BLaER1 (cell line): ENCODE results near the gene PXT1.

ENCODE experiments used
- H3K27ac ChIP-seq: shearing (Covaris generic); formaldehyde crosslinking; 2 replicates; pipeline ENCODE4 v1.8.1; 2022
- H3K27me3 ChIP-seq: shearing (Covaris generic); formaldehyde crosslinking; 2 replicates; pipeline ENCODE4 v1.8.1; 2022
- H3K36me3 ChIP-seq: shearing (Covaris generic); formaldehyde crosslinking; 2 replicates; pipeline ENCODE4 v1.8.1; 2022
- H3K4me1 ChIP-seq: shearing (Covaris generic); formaldehyde crosslinking; 2 replicates; pipeline ENCODE4 v1.8.1; 2022
- H3K4me2 ChIP-seq: shearing (Covaris generic); formaldehyde crosslinking; 2 replicates; pipeline ENCODE4 v1.8.1; 2022
- H3K4me3 ChIP-seq: shearing (Covaris generic); formaldehyde crosslinking; 2 replicates; pipeline ENCODE4 v1.8.1; 2022
- H3K9ac ChIP-seq: shearing (Covaris generic); formaldehyde crosslinking; 2 replicates; pipeline ENCODE4 v1.8.1; 2022
- H3K9me3 ChIP-seq: shearing (Covaris generic); formaldehyde crosslinking; 2 replicates; pipeline ENCODE4 v1.8.1; 2022
- H4K20me1 ChIP-seq: shearing (Covaris generic); formaldehyde crosslinking; 2 replicates; pipeline ENCODE4 v1.8.1; 2022
- Cebpa-rat ChIP-seq: shearing (Covaris generic); IDR thresholded peaks from 2 replicates; pipeline ENCODE4 v1.8.1; 2022

The PXT1 gene

DNA sequence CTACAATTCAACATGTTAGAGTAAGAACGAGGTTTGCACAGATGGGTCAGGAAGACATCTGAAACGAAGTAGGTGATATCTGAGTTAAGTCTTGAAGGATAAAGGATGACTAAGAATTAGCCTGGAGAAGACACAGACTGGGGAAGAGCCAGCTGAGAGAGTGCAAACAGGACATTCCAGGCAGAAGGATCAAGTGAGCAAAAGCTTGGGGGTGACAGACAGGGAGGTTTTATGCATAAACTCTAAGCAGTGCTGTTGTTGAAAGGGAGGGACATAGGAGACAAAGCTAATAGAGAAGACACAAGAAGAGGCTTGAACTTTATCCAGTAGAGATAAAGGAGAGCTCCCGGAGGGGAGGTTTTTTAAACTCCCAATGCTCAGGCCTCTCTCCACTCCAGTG is 40.2 kb downstream of the PXT1 start:
- no peak for TF ChIP-seq Cebpa-rat
- no peaks in the 10 kb centered on the region for H3K4me1 ChIP-seq

DNA sequence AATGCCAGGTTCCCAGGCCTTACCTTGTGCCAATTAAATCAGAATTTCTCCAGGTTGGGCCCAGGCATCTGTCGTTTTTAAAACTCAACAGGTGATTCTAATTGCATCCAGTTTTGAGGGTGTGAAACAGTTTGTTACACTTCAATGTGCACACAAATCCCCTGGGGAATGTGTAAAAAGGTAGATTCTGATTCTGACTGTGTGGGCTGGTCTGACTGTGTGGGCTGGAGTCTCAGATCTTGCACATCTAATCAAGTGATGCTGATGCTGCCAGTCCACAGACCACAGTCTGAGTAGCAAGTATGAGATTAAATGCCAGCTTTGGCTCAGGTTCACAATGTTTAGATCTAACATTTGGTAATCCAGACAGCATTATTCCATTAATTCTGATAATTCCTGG is 42.7 kb downstream of the PXT1 start:
- Histone ChIP-seq H3K4me3 (no peak overlapping the region), H3K27ac (no peak overlapping the region), H3K4me2 (no peak overlapping the region), H3K27me3 (no peaks in the 10 kb centered on the region), H4K20me1 (no peaks in the 10 kb centered on the region), H3K36me3 (no peaks in the 10 kb centered on the region), H3K4me1 (no peaks in the 10 kb centered on the region), H3K9ac (no peak overlapping the region), H3K9me3 (no peaks in the 10 kb centered on the region)
- no peak for TF ChIP-seq Cebpa-rat

More for the DNA sequence above, 40.2 kb downstream of the PXT1 start:
- no peak overlapping the region for H3K4me3 ChIP-seq
- H3K36me3 ChIP-seq, result no peaks in the 10 kb centered on the region
- H4K20me1 ChIP-seq, result no peaks in the 10 kb centered on the region
- H3K27ac ChIP-seq, result no peak overlapping the region
- H3K9ac ChIP-seq, result no peak overlapping the region
- H3K4me2 ChIP-seq, result no peak overlapping the region
- H3K9me3 ChIP-seq, result no peaks in the 10 kb centered on the region
- H3K27me3 ChIP-seq, result no peaks in the 10 kb centered on the region

DNA sequence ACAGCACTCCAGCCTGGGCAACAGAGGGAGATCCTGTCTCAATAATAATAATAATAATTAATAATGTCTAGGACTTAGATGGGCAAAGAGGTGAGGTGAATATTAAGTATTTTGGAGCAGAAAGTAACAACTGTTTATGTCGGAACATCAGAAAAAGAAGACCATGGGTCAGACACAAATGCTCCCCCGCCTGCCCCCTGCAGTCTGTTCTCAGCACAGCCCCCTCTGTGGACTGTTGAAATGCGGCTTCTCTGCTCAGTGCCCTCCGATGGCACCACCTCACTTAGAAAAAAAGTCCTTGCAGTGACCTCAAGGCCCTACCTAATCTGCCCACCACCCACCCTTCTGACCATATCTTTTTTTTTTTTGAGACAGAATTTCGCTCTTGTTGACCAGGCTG is 50.0 kb downstream of the PXT1 start:
- Histone ChIP-seq H3K27me3 (peaks cover 26% of the 10 kb centered on the region), H3K27ac (no peak overlapping the region)

DNA sequence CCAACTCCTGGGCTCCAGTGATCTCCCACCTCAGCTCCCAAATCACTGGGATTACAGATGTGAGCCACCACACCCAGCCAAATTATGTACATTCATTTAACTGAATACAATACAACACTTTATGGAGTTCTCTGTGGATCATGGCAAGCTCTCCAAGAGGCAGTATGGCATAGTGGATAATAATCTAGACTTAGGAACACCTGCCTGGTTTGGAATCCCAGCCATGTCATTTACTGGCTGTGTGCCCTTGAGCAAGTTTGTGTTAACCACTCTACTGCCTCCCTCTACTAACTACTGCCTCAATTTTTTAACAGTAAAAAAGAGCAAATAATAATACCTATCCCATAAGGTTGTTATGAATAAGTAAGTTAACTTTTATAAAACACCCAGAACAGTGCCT is 53.3 kb downstream of the PXT1 start:
- H3K4me3 ChIP-seq, result no peak overlapping the region
- peaks cover 21% of the 10 kb centered on the region for H4K20me1 ChIP-seq
- H3K27ac ChIP-seq, result no peak overlapping the region
- H3K27me3 ChIP-seq, result peaks cover 53% of the 10 kb centered on the region
- no peaks in the 10 kb centered on the region for H3K9me3 ChIP-seq
- no peaks in the 10 kb centered on the region for H3K36me3 ChIP-seq
- peaks cover 23% of the 10 kb centered on the region for H3K4me1 ChIP-seq
- H3K4me2 ChIP-seq, result no peak overlapping the region
- H3K9ac ChIP-seq, result no peak overlapping the region
- TF ChIP-seq Cebpa-rat, result no peak

More for the DNA sequence above, 50.0 kb downstream of the PXT1 start:
- Histone ChIP-seq H4K20me1 (peaks cover 11% of the 10 kb centered on the region), H3K4me3 (no peak overlapping the region), H3K4me2 (no peak overlapping the region), H3K36me3 (no peaks in the 10 kb centered on the region), H3K9ac (no peak overlapping the region), H3K9me3 (no peaks in the 10 kb centered on the region), H3K4me1 (peaks cover 6% of the 10 kb centered on the region)
- no peak for TF ChIP-seq Cebpa-rat

DNA sequence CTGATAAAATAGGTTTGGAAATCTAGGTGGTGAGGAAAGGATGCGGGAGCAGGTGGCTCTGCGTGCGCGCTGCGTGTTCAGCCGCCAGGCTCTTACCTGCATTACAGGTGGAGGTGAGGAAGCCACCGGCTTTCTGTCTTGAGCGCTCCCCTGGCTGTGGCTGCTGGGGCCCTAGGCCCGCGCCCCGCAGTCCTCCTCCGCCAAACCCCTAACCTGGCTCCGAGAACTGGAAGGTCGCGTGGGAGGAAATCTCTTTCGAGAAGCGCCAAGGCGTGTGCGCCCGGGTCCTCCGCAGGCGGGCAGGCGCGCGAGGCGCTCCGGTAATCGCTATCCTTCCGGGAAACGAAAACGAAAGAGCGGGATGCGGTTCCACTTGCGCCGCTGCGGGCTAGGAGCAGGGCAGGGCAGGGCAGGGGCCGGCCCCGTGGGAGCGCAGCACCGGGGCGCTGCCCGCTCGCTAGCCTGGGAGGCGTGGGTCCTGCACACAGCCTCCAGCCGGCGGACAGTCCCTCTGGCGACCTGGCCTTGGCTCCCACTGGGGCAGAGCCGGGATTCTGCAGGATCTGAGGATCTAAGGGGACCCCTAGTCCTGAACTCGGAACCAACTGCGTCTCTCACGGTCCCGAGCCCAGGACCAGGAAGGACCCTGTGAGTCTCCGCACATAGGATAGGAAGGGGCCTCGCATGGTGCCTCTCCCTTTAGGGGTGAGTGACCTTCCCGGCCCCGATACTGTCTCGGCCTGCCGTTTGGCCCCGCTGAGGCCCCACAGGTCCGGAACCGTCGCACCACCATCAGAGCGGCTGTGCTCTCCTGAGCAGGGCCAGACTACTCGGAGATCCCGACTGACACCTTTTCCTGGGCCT is 55.0 kb downstream of the PXT1 start, which contains the start of gene ETV7:
TSS of gene ETV7 (minus strand) at position 230 of the 864 bp plus-strand sequence. CDS start at position 102, 128 bp downstream.
- Histone ChIP-seq H3K36me3 (no peaks in the 10 kb centered on the region), H3K9me3 (no peaks in the 10 kb centered on the region), H3K27ac (no peak within 1 kb of the TSS), H3K27me3 (peaks cover 53% of the 10 kb centered on the region), H4K20me1 (peaks cover 21% of the 10 kb centered on the region), H3K9ac (peak within 1 kb of the TSS; percentile 22; the same call in 1 of the 2 replicates), H3K4me2 (peak within 1 kb of the TSS; percentile 90), H3K4me1 (peaks cover 23% of the 10 kb centered on the region), H3K4me3 (peak within 1 kb of the TSS; percentile 62)
- no peak for TF ChIP-seq Cebpa-rat

DNA sequence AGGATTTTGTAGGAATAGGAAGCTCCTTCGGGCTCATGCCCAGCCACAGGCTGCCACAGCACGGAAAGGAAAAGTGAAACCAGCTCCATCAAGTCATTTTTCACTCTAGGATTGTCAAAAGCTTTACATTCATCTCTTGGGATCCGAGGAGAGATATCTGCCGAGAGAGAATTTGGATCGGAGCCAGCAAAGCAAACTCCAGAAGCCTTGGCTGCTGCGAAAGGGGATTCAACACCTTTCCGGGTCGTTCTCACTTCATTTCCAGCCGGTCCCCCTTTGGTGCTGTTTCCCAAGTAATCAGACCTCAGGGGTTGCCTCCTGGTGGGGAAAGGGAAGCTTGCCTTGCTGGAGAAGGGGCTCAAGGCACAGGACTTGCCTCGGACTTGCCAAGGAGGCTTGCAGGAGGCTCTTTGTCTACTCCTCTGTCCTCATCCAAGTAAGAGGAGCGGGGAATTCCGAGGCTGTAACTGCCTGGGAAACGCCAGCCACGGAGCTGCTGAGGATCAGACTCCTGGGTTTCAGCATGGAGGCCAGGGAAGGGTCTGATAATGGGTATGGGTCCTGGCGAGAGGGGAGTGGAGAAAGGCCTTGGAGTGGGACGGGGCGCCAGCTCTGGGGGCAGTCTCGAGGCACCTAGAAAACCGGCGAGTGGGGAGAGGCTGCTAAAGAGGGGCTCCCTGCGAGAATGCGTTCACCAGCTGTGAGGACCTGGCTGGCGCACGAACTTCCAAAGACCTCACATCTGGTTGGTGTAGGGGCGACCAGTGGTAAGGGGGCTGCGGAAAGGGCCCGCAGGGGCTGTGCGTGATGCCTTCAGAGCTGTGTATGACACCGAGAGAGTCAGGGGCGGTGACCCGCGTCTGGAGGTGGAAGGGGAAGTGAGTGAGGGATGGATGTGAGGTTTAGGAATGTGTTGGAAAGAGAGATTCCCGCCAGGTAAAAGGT is 55.9 kb downstream of the PXT1 start:
- Histone ChIP-seq H3K4me2 (peak overlapping the region; percentile 90), H3K4me3 (peak overlapping the region; percentile 62), H3K9me3 (no peaks in the 10 kb centered on the region), H3K27ac (no peak overlapping the region), H4K20me1 (peaks cover 21% of the 10 kb centered on the region), H3K9ac (peak overlapping the region; percentile 22; the same call in 1 of the 2 replicates), H3K36me3 (no peaks in the 10 kb centered on the region), H3K4me1 (peaks cover 23% of the 10 kb centered on the region), H3K27me3 (peaks cover 53% of the 10 kb centered on the region)
- no peak for TF ChIP-seq Cebpa-rat

DNA sequence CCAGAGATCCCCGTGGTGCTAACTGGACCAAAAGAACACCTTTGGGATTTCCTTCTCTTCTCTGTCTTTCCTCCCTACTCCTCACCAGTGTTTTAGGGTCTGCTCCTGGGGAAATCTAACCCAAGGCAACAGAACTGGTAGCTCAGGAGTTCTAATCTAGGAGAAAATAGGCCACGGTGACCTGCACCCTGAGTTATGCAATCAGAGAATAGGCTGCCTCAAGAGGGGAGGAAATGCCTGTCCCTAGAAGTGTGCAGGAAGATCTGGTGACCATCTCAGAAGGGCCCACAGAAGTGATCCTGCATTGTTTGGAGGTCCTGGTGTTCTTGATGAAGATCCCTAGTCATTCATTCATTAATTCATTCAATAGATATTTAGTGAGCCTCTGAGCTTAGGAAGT is 58.6 kb downstream of the PXT1 start:
- Histone ChIP-seq H3K27me3 (peaks cover 42% of the 10 kb centered on the region), H3K36me3 (no peaks in the 10 kb centered on the region), H3K9ac (no peak overlapping the region), H4K20me1 (peaks cover 21% of the 10 kb centered on the region), H3K27ac (no peak overlapping the region), H3K4me1 (peaks cover 23% of the 10 kb centered on the region), H3K4me3 (no peak overlapping the region), H3K9me3 (no peaks in the 10 kb centered on the region), H3K4me2 (no peak overlapping the region)
- TF ChIP-seq Cebpa-rat, result no peak

DNA sequence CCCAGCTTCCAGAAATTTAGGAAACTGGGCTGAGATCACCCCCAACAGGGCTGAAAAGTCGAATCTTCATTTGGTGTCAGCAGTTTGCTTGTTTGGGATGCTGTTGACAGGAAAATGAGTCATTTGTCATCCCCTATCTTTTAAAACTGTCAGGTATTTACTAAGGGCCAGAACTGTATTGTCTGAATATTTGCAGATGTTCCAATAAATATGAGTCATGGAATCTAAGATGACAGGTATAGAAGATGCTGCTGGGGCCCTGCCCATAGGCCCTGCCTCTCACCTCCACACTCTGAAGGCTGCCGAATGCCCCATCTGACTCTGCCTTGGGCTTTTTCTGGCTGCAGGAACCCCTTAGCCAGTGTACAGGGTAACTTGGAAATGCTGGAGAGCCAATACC is 59.0 kb downstream of the PXT1 start:
- Histone ChIP-seq H3K36me3 (no peaks in the 10 kb centered on the region), H3K4me1 (peaks cover 23% of the 10 kb centered on the region), H3K27ac (no peak overlapping the region)

DNA sequence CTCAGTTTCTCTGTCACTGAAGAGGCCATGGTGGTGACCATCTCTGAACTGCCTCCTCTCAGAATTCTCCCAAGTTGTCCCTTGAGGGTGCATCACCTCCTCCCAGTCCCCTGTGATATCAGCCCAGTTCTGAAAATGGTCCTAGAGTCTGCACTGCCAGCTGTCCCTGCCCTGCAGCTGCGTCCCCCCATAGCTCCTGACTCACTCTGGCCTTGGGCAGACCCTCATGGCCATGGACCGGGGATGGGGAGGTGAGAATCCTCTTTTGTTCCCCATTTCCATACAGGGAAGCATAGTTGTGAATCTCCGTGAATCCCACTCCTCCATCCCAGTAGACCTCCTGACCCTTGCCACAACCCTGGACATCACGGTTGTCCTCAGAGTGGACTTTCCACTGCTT is 59.7 kb downstream of the PXT1 start:
- Histone ChIP-seq H3K4me1 (peaks cover 20% of the 10 kb centered on the region), H3K27ac (no peak overlapping the region)
- no peak for TF ChIP-seq Cebpa-rat

More for the DNA sequence above, 59.0 kb downstream of the PXT1 start:
- Histone ChIP-seq H3K27me3 (peaks cover 37% of the 10 kb centered on the region), H3K4me3 (no peak overlapping the region), H4K20me1 (peaks cover 20% of the 10 kb centered on the region), H3K9ac (no peak overlapping the region), H3K4me2 (no peak overlapping the region), H3K9me3 (no peaks in the 10 kb centered on the region)
- TF ChIP-seq Cebpa-rat, result no peak

More for the DNA sequence above, 59.7 kb downstream of the PXT1 start:
- Histone ChIP-seq H4K20me1 (peaks cover 13% of the 10 kb centered on the region), H3K9ac (no peak overlapping the region), H3K4me2 (no peak overlapping the region), H3K36me3 (no peaks in the 10 kb centered on the region), H3K4me3 (no peak overlapping the region), H3K9me3 (no peaks in the 10 kb centered on the region), H3K27me3 (peaks cover 30% of the 10 kb centered on the region)
